ENCODE results near the gene GPR32. TPM values are rescaled to one million over a fixed set of nuclear protein-coding genes. Genes with fewer than 3 reads are reported as not detected.

GPR32 gene
- total RNA-seq, 1 donor from 2014 or later = not detected

DNA sequence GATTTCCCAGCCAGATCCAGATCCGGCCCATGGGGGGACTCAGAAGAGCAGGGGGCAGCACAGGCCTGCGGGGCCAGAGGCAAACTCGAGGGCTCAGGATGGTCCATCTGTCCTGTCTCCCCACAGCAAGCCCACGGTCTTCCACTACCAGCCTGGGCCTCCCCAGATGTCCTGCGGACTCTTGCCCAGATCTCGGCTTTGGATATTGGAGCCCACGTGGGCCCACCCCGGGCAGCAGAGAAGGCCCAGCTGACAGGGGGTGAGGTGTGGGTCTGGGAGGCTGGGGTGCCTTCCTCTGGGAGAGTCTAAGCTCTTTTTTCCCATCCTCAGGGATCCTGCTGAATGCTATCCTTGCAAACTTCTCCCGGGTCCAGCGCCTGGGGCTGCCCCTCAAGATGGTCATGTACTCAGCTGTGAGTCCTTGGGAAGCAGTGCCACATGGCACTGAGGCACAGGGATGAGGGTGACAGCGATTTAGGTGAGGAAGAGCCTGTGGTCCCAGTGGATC is 23.3 kb downstream of the GPR32 start:
- Histone ChIP-seq H3K27me3 (no peaks in the 10 kb centered on the region), H4K20me1 (ENCODE audit: low read depth) (peaks cover 45% of the 10 kb centered on the region), H3K27ac (no peak overlapping the region), H3K9me3 (ENCODE audit: low read depth) (no peaks in the 10 kb centered on the region), H3K36me3 (no peaks in the 10 kb centered on the region), H3F3A (ENCODE audit: low read depth) (peaks cover 36% of the 10 kb centered on the region), H3K9ac (no peak overlapping the region), H3K79me2 (ENCODE audit: low read depth) (no peaks in the 10 kb centered on the region), H2AFZ (replicated peaks) (no peak overlapping the region), H3K4me3 (no peak overlapping the region), H3K4me2 (no peak overlapping the region), H3K4me1 (peaks cover 4% of the 10 kb centered on the region)
- H3K27me3 Mint-ChIP-seq (ENCODE audit: insufficient read depth, low read depth) = peaks cover 8% of the 10 kb centered on the region
- H3K4me1 Mint-ChIP-seq = peaks cover 3% of the 10 kb centered on the region
- H3K27ac Mint-ChIP-seq = peak overlapping the region; percentile 50
- TF ChIP-seq CTCF (IDR thresholded peaks at IDR 0.05) (no peak), EZH2 (IDR thresholded peaks at IDR 0.05) (no peak), EZH2phosphoT487 (IDR thresholded peaks at IDR 0.05) (no peak)
- DNase-seq (ENCODE audit: low spot score) = no peak
- peak overlapping the region; percentile 48 for H3K4me3 Mint-ChIP-seq
- peaks cover 2% of the 10 kb centered on the region for H3K9me3 Mint-ChIP-seq
- H3K36me3 Mint-ChIP-seq = peaks cover 7% of the 10 kb centered on the region

GRCh38 chr19:50794074-50794875 is 24.0 kb downstream of the GPR32 start:
- Mint-ChIP-seq H3K4me1 (peaks cover 3% of the 10 kb centered on the region), H3K9me3 (peaks cover 2% of the 10 kb centered on the region), H3K4me3 (peak overlapping the region; percentile 48), H3K27me3 (ENCODE audit: insufficient read depth, low read depth) (peaks cover 8% of the 10 kb centered on the region), H3K27ac (peak overlapping the region; percentile 50), H3K36me3 (peaks cover 7% of the 10 kb centered on the region)
- Histone ChIP-seq H3K79me2 (ENCODE audit: low read depth) (peaks cover 5% of the 10 kb centered on the region), H3F3A (ENCODE audit: low read depth) (peaks cover 38% of the 10 kb centered on the region), H3K4me1 (peaks cover 4% of the 10 kb centered on the region), H2AFZ (replicated peaks) (no peak overlapping the region), H3K9ac (no peak overlapping the region), H3K4me2 (no peak overlapping the region), H4K20me1 (ENCODE audit: low read depth) (peaks cover 51% of the 10 kb centered on the region), H3K27me3 (no peaks in the 10 kb centered on the region), H3K4me3 (no peak overlapping the region), H3K36me3 (no peaks in the 10 kb centered on the region), H3K27ac (no peak overlapping the region), H3K9me3 (ENCODE audit: low read depth) (no peaks in the 10 kb centered on the region)
- no peak for TF ChIP-seq CTCF (IDR thresholded peaks at IDR 0.05)
- no peak for DNase-seq (ENCODE audit: low spot score)

- H3K9me3 ChIP-seq (ENCODE audit: low read depth) = no peaks in the 10 kb centered on the region
- H3K36me3 Mint-ChIP-seq = peaks cover 8% of the 10 kb centered on the region
- peaks cover 45% of the 10 kb centered on the region for H3F3A ChIP-seq (ENCODE audit: low read depth)
- peaks cover 13% of the 10 kb centered on the region for H3K79me2 ChIP-seq (ENCODE audit: low read depth)
- H3K27ac Mint-ChIP-seq = peak overlapping the region; percentile 95
- peaks cover 6% of the 10 kb centered on the region for H3K27me3 Mint-ChIP-seq (ENCODE audit: insufficient read depth, low read depth)
- peak overlapping the region; percentile 71 for H3K4me3 Mint-ChIP-seq
- TF ChIP-seq EZH2phosphoT487 (IDR thresholded peaks at IDR 0.05) (no peak), CTCF (IDR thresholded peaks at IDR 0.05) (peak; percentile 17), EZH2 (IDR thresholded peaks at IDR 0.05) (no peak)
- DNase-seq (ENCODE audit: low spot score) = no peak
- no peak overlapping the region for H3K27ac ChIP-seq
- no peak overlapping the region for H3K4me3 ChIP-seq
- H3K27me3 ChIP-seq = no peaks in the 10 kb centered on the region
- no peak overlapping the region for H2AFZ ChIP-seq (replicated peaks)
- peaks cover 4% of the 10 kb centered on the region for H3K4me1 ChIP-seq
- H3K4me1 Mint-ChIP-seq = peaks cover 3% of the 10 kb centered on the region
- peaks cover 59% of the 10 kb centered on the region for H4K20me1 ChIP-seq (ENCODE audit: low read depth)
- peaks cover 2% of the 10 kb centered on the region for H3K9me3 Mint-ChIP-seq
- no peak overlapping the region for H3K9ac ChIP-seq
- no peak overlapping the region for H3K4me2 ChIP-seq
- no peaks in the 10 kb centered on the region for H3K36me3 ChIP-seq
These were observed 24.8 kb downstream of the GPR32 start for GRCh38 chr19:50794876-50795663.

Measured in neural progenitor cell (in vitro differentiated cells).